GM19397 (cell line): Measurements from ENCODE around the gene UBA3.

ENCODE experiments used
- ATAC-seq: cut with Tn5 transposase; IDR thresholded peaks from one replicate; pipeline ENCODE4 v1.9.1; 2021; ENCODE audit warnings: mild to moderate bottlenecking, moderate library complexity; ENCODE audit not compliant: unreplicated experiment

The UBA3 gene

GRCh38 chr3:69072928-69073327, 7.2 kb downstream of the UBA3 start:
- ATAC-seq: no peak

- no peak for ATAC-seq
Measured at GRCh38 chr3:69066121-69066520, 14.0 kb downstream of the UBA3 start.

GRCh38 chr3:69065318-69065964, 14.7 kb downstream of the UBA3 start:
- ATAC-seq: no peak

GRCh38 chr3:69063636-69064035, 16.5 kb downstream of the UBA3 start:
- no peak for ATAC-seq

GRCh38 chr3:69059688-69060087, 20.5 kb downstream of the UBA3 start:
- ATAC-seq: no peak

- no peak for ATAC-seq
Measured at GRCh38 chr3:69058947-69059224, 21.3 kb downstream of the UBA3 start.

GRCh38 chr3:69058180-69058946, 21.8 kb downstream of the UBA3 start:
- ATAC-seq: peak; percentile 97

GRCh38 chr3:69052472-69052898, 27.7 kb downstream of the UBA3 start:
- no peak for ATAC-seq

GRCh38 chr3:69051756-69052471, 28.3 kb downstream of the UBA3 start, which contains the start of gene TMF1:
TMF1 (minus strand) TSS chr3:69052333; CDS start chr3:69052086, 247 bp downstream.
- ATAC-seq: peak; percentile 97

- no peak for ATAC-seq
Measured at GRCh38 chr3:69048990-69049389, 31.2 kb downstream of the UBA3 start.

- no peak for ATAC-seq
Measured at GRCh38 chr3:69044608-69045007, 35.6 kb downstream of the UBA3 start.

- ATAC-seq: no peak
Measured at GRCh38 chr3:69033470-69033869, 46.7 kb downstream of the UBA3 start.

- no peak for ATAC-seq
Measured at GRCh38 chr3:69032737-69033136, 47.4 kb downstream of the UBA3 start.

- ATAC-seq: no peak
Measured at GRCh38 chr3:69032142-69032541, 48.0 kb downstream of the UBA3 start.

- ATAC-seq: no peak
Measured at GRCh38 chr3:69031635-69032034, 48.5 kb downstream of the UBA3 start.

- ATAC-seq: no peak
Measured at GRCh38 chr3:69020857-69021256, 59.3 kb downstream of the UBA3 start.

GRCh38 chr3:69020424-69020823, 59.7 kb downstream of the UBA3 start:
- no peak for ATAC-seq

GRCh38 chr3:69016901-69017300, 63.3 kb downstream of the UBA3 start:
- ATAC-seq: no peak

GRCh38 chr3:69016102-69016501, 64.1 kb downstream of the UBA3 start:
- no peak for ATAC-seq

- no peak for ATAC-seq
Measured at GRCh38 chr3:69014022-69014580, 66.1 kb downstream of the UBA3 start.

- ATAC-seq: peak; percentile 91
Measured at GRCh38 chr3:69013253-69014021, 66.7 kb downstream of the UBA3 start, which contains the start of gene EOGT. EOGT (minus strand) TSS chr3:69013684; CDS start chr3:69009846, 3,838 bp downstream.
